ENCODE measurements around the gene NDUFB2. TPM values are rescaled to one million over a fixed set of nuclear protein-coding genes. Genes with fewer than 3 reads are reported as not detected.

The NDUFB2 gene
- total and polyA plus RNA-seq, 2 of the 13 experiments (the other 11 are each of a cell fraction or from before 2014, with no cell fraction given): 206 to 221 TPM

- no peak for TF ChIP-seq ZBED4 (CRISPR knock-in tag; IDR thresholded peaks at IDR 0.05; ENCODE audit: borderline replicate concordance)
- no peak for TF ChIP-seq HNF4G (IDR thresholded peaks at IDR 0.05; ENCODE audit: borderline replicate concordance, low read depth, low read length)
- TF ChIP-seq HNF4G (CRISPR knock-in tag; IDR thresholded peaks at IDR 0.05; ENCODE audit: borderline replicate concordance, low read depth): no peak
- peak; percentile 48 for TF ChIP-seq XRCC5 (optimal IDR thresholded peaks at IDR 0.05; ENCODE audit: low read length)
- TF ChIP-seq IRF1 (CRISPR knock-in tag; IDR thresholded peaks at IDR 0.05; ENCODE audit: low read depth): no peak
- TF ChIP-seq TBX2 (CRISPR knock-in tag; IDR thresholded peaks at IDR 0.05; ENCODE audit: borderline replicate concordance): no peak
- no peak for TF ChIP-seq SUZ12 (IDR thresholded peaks at IDR 0.05; ENCODE audit: low read depth, low read length)
- no peak for TF ChIP-seq ZKSCAN1 (IDR thresholded peaks at IDR 0.05; ENCODE audit: low read length)
- TF ChIP-seq SNRNP70 (IDR thresholded peaks at IDR 0.05; ENCODE audit: low read depth, low read length): no peak
- TF ChIP-seq ZNF383 (CRISPR knock-in tag; IDR thresholded peaks at IDR 0.05; ENCODE audit: borderline replicate concordance): no peak
- TF ChIP-seq SRSF4 (IDR thresholded peaks at IDR 0.05; ENCODE audit: low read depth, low read length, poor library complexity, severe bottlenecking): no peak
- no peak for TF ChIP-seq SPEN (CRISPR knock-in tag; IDR thresholded peaks at IDR 0.05; ENCODE audit: low read depth)
- TF ChIP-seq ZFP91 (CRISPR knock-in tag; IDR thresholded peaks at IDR 0.05; ENCODE audit: borderline replicate concordance): no peak
- no peak for TF ChIP-seq POLR2G (IDR thresholded peaks at IDR 0.05; ENCODE audit: low read depth, low read length)
- TF ChIP-seq, protein P1, sequence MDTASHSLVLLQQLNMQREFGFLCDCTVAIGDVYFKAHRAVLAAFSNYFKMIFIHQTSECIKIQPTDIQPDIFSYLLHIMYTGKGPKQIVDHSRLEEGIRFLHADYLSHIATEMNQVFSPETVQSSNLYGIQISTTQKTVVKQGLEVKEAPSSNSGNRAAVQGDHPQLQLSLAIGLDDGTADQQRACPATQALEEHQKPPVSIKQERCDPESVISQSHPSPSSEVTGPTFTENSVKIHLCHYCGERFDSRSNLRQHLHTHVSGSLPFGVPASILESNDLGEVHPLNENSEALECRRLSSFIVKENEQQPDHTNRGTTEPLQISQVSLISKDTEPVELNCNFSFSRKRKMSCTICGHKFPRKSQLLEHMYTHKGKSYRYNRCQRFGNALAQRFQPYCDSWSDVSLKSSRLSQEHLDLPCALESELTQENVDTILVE (CRISPR knock-in tag; IDR thresholded peaks at IDR 0.05): no peak
- no peak for TF ChIP-seq ZNF451 (CRISPR knock-in tag; IDR thresholded peaks at IDR 0.05)
- no peak for TF ChIP-seq ZFP36 (IDR thresholded peaks at IDR 0.05; ENCODE audit: borderline replicate concordance, low read depth, low read length, partially characterized antibody)
- no peak for TF ChIP-seq IRX3 (CRISPR knock-in tag; IDR thresholded peaks at IDR 0.05; ENCODE audit: borderline replicate concordance, low read depth)
- no peak for TF ChIP-seq DRAP1 (CRISPR knock-in tag; IDR thresholded peaks at IDR 0.05)
- TF ChIP-seq NR2F6 (IDR thresholded peaks at IDR 0.05): no peak
- peak; percentile 30; the same call in 1 of the 2 replicates for TF ChIP-seq NR2F6 (CRISPR knock-in tag; IDR thresholded peaks at IDR 0.05)
- no peak for TF ChIP-seq SMAD3 (CRISPR knock-in tag; IDR thresholded peaks at IDR 0.05)
These were observed 49.4 kb upstream of the NDUFB2 start (continued) for GRCh38 chr7:140646931-140647647.
